HG03342 (cell line): ENCODE data around the gene MED16.
"Not testable (repeated sequence)": the region's sequence is repeated elsewhere in the genome, so short reads cannot be mapped to it uniquely, and the experiment has no call there.

Experiments
- ATAC-seq: cut with Tn5 transposase; IDR thresholded peaks from one replicate; pipeline ENCODE4 v1.9.1; 2021; ENCODE audit warnings: mild to moderate bottlenecking, moderate library complexity; ENCODE audit not compliant: unreplicated experiment

Gene MED16

GRCh38 chr19:911197-912033 is 18.4 kb upstream of the MED16 start:
- no peak for ATAC-seq

- no peak for ATAC-seq
Measured at GRCh38 chr19:907183-907853, 14.3 kb upstream of the MED16 start.

GRCh38 chr19:906480-906879 is 13.5 kb upstream of the MED16 start:
- no peak for ATAC-seq

- no peak for ATAC-seq
Measured at GRCh38 chr19:904545-904944, 11.6 kb upstream of the MED16 start.

- no peak for ATAC-seq
Measured at GRCh38 chr19:903266-903797, 10.3 kb upstream of the MED16 start.

GRCh38 chr19:902446-903226 is 9.6 kb upstream of the MED16 start:
- no peak for ATAC-seq

GRCh38 chr19:902093-902370 is 9.0 kb upstream of the MED16 start:
- no peak for ATAC-seq

GRCh38 chr19:901216-902092 is 8.5 kb upstream of the MED16 start:
- no peak for ATAC-seq

- no peak for ATAC-seq
Measured at GRCh38 chr19:900302-901111, 7.5 kb upstream of the MED16 start.

GRCh38 chr19:900043-900301 is 7.0 kb upstream of the MED16 start:
- no peak for ATAC-seq

GRCh38 chr19:899336-900042 is 6.5 kb upstream of the MED16 start:
- ATAC-seq, result no peak

- ATAC-seq, result no peak
Measured at GRCh38 chr19:898663-899062, 5.7 kb upstream of the MED16 start.

- ATAC-seq, result no peak
Measured at GRCh38 chr19:897442-898039, 4.6 kb upstream of the MED16 start.

- ATAC-seq, result no peak
Measured at GRCh38 chr19:896999-897398, 4.0 kb upstream of the MED16 start.

- no peak for ATAC-seq
Measured at GRCh38 chr19:896434-896833, 3.4 kb upstream of the MED16 start.

GRCh38 chr19:892243-892893 is 619 bp downstream of the MED16 start:
- no peak for ATAC-seq

- ATAC-seq, result not testable (repeated sequence)
Measured at GRCh38 chr19:891421-892200, 1.4 kb downstream of the MED16 start.

GRCh38 chr19:890831-891230 is 2.2 kb downstream of the MED16 start:
- ATAC-seq, result no peak
